Sigmoid colon (tissue), 4 donors: Measurements from ENCODE around the gene DIO3.

ENCODE experiments used
- CTCF ChIP-seq, 4 experiments: fragments of 450-650 bp in 3 of 4; fragments of 200-600 bp in 1 of 4; IDR thresholded peaks; one replicate each; pipeline ENCODE4 v1.5.1; 2016 to 2019; ENCODE audit warnings: antibody characterized with exemption in 4 of 4, mild to moderate bottlenecking in 3 of 4, moderate library complexity in 2 of 4
- EP300 ChIP-seq, 4 donors: sonication (generic); formaldehyde crosslinking; IDR thresholded peaks; one replicate each; pipeline ENCODE4 v1.6.1; 2017; ENCODE audit warnings: antibody characterized with exemption in 4 of 4

- TF ChIP-seq CTCF (IDR thresholded peaks at IDR 0.05) (no peak), EP300 (IDR thresholded peaks at IDR 0.05) (no peak)
Measured at GRCh38 chr14:101604228-101604934, 43.1 kb downstream of the DIO3 start.
